Gastroesophageal sphincter (tissue), 4 donors: Measurements from ENCODE around the gene COL25A1. TPM values are rescaled to one million over a fixed set of nuclear protein-coding genes. Genes with fewer than 3 reads are reported as not detected.

Experiments used
- ATAC-seq: fragments of 150-250 bp; one replicate; pipeline ENCODE4 v1.9.1; 2016; ENCODE audit warnings: mild to moderate bottlenecking, moderate library complexity
- H3K27ac ChIP-seq, 4 donors: fragments of 200-600 bp; sonication (generic) in 3 of 4; 1 replicate in 3 of 4; 2 replicates in 1 of 4; pipeline ENCODE4 v1.5.1; 2016 to 2019
- H3K27me3 ChIP-seq: fragments of 200-600 bp; sonication (generic); one replicate; pipeline ENCODE4 v1.5.1; 2019
- H3K36me3 ChIP-seq, 2 donors: fragments of 200-600 bp; sonication (generic); one replicate each; pipeline ENCODE4 v1.5.1; 2019; ENCODE audit warnings: control low read depth in 1 of 2
- H3K4me1 ChIP-seq, 3 donors: fragments of 200-600 bp; sonication (generic); 1 replicate in 2 of 3; 2 replicates in 1 of 3; pipeline ENCODE4 v1.5.1; 2016 to 2019; ENCODE audit warnings: control low read depth in 2 of 3
- H3K4me3 ChIP-seq, 2 donors: fragments of 200-600 bp; sonication (generic); one replicate each; pipeline ENCODE4 v1.5.1; 2019; ENCODE audit warnings: mild to moderate bottlenecking in 1 of 2, moderate library complexity in 1 of 2
- H3K9me3 ChIP-seq, 3 donors: fragments of 200-600 bp; sonication (generic); one replicate each; pipeline ENCODE4 v1.5.1; 2017 to 2019; ENCODE audit warnings: control low read depth in 2 of 3
- EP300 ChIP-seq: sonication (generic); formaldehyde crosslinking; IDR thresholded peaks from one replicate; pipeline ENCODE4 v1.6.1; 2017; ENCODE audit warnings: antibody characterized with exemption, mild to moderate bottlenecking
- POLR2A ChIP-seq, 2 donors: fragments of 450-650 bp; IDR thresholded peaks; one replicate each; pipeline ENCODE4 v1.6.1; 2017; ENCODE audit warnings: antibody characterized with exemption in 2 of 2, mild to moderate bottlenecking in 2 of 2, moderate library complexity in 1 of 2
- POLR2AphosphoS5 ChIP-seq: sonication (generic); formaldehyde crosslinking; IDR thresholded peaks from one replicate; pipeline ENCODE4 v1.6.1; 2017; ENCODE audit warnings: antibody characterized with exemption
- WGBS, 2 donors: methylation state at CpG; one replicate each; pipeline ENCODE4 v1.1.5; 2018; ENCODE audit warnings: low coverage in 1 of 2; 5-methylcytosine and 5-hydroxymethylcytosine counted together
- total RNA-seq, 4 donors: library from RNA; depleted of rRNA; stranded (reverse); fragments of >200 nt; gene quantifications; one replicate each; pipeline ENCODE4 v1.1.0, GENCODE V29; 2016
- TF ChIP-seq, protein P1 (sequence below), 4 experiments: fragments of 200-600 bp in 2 of 4; fragments of 450-650 bp in 2 of 4; sonication (generic) in 1 of 4; IDR thresholded peaks; one replicate each; pipeline ENCODE4 v1.5.1; 2017 to 2019; ENCODE audit warnings: antibody characterized with exemption in 4 of 4, mild to moderate bottlenecking in 2 of 4, moderate library complexity in 2 of 4

COL25A1 gene
- total RNA-seq, result 1 to 10 TPM in 2 of 4 donors, under 1 TPM in 2; 0.40 to 1.8 (median 1.0) TPM

DNA sequence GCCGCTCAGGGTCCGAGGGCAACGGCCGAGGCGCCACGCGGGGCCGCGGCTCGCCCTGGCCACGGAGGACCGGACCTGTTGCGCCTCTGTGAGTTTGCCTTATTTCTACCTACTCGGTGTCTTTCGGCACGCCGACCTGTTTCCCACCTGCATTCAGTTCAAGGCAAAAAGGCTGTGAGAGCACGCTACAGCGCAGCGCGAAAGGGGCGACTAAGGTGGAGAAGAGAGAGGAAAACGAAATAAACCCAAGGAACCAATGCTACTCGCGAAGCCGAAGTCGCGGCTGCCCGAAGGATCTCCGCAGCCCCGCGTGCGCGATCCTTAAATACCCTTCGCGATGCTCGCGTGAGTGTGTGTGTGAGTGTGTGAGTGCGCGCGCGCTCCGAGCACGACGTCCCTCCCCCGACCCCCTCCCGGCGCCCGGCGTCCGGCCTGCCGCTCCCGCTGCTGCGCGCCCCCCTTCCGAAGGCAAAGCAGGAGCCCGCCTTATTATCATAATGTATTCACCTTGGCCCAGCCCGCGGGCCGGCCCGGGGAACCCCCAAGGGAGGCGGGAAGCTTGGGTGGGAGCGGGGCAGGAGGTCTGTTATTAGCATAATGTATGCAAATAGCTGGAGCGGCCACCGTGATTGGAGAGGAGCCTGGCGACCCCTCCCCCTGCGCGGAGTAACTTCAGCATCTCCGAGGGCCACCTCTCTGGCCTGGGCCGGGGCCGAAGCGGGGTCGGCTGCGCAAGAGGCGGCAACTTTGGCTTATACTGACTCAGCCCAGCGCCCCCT lies at the start of gene COL25A1:
Gene COL25A1 (minus strand): TSS at position 298 of the 779 bp plus-strand sequence.
- WGBS, 2 donors, result 0% methylated on average over 2 of the region's 76 CpGs; no CpG with 5 or more reads in 1 of the 2 donors
- Histone ChIP-seq H3K27ac (peak within 1 kb of the TSS in 3 of 4 donors; percentile 12 to 36 (median 34)), H3K9me3 (no peaks in the 10 kb centered on the region), H3K27me3 (peaks cover 55% of the 10 kb centered on the region), H3K4me3 (peak within 1 kb of the TSS; percentile 19 to 60), H3K4me1 (peaks cover 0 to 20% (median 5%) of the 10 kb centered on the region in 3 donors), H3K36me3 (no peaks in the 10 kb centered on the region)
- TF ChIP-seq EP300 (no peak), POLR2A (IDR thresholded peaks at IDR 0.05) (no peak), POLR2AphosphoS5 (no peak)
- TF ChIP-seq, protein P1, sequence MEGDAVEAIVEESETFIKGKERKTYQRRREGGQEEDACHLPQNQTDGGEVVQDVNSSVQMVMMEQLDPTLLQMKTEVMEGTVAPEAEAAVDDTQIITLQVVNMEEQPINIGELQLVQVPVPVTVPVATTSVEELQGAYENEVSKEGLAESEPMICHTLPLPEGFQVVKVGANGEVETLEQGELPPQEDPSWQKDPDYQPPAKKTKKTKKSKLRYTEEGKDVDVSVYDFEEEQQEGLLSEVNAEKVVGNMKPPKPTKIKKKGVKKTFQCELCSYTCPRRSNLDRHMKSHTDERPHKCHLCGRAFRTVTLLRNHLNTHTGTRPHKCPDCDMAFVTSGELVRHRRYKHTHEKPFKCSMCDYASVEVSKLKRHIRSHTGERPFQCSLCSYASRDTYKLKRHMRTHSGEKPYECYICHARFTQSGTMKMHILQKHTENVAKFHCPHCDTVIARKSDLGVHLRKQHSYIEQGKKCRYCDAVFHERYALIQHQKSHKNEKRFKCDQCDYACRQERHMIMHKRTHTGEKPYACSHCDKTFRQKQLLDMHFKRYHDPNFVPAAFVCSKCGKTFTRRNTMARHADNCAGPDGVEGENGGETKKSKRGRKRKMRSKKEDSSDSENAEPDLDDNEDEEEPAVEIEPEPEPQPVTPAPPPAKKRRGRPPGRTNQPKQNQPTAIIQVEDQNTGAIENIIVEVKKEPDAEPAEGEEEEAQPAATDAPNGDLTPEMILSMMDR (IDR thresholded peaks at IDR 0.05), result no peak
- peak; percentile 43 for ATAC-seq

DNA sequence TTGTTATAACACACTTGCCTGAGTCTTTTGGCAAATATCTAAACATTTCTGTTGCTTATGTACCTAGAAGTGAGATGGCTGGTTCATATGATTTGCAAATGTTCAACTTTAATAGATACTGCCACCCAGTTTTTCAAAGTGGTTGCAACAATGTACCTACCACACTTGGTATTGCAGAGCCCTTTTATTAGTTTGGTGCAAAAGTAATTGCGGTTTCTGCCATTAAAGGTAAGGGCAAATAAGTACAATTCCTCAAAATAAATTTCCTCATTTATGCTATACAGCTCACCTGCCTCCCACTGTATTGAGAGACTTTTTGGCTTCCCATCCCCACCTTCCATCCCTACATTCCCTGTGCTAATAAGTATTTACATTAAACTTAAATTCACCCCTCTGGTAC lies 47.7 kb upstream of the COL25A1 start:
- Histone ChIP-seq H3K9me3 (peaks cover 0 to 29% (median 0%) of the 10 kb centered on the region in 3 donors), H3K27me3 (no peaks in the 10 kb centered on the region), H3K36me3 (no peaks in the 10 kb centered on the region), H3K27ac (no peak overlapping the region), H3K4me3 (no peak overlapping the region), H3K4me1 (no peaks in the 10 kb centered on the region)
- no peak for ATAC-seq
- WGBS, 2 donors, result 90 to 100% methylated on average over 1 of the region's 1 CpG
- TF ChIP-seq POLR2AphosphoS5, result no peak
- TF ChIP-seq POLR2A (IDR thresholded peaks at IDR 0.05), result no peak
- TF ChIP-seq, protein P1 (IDR thresholded peaks at IDR 0.05), result no peak
- TF ChIP-seq EP300, result no peak

DNA sequence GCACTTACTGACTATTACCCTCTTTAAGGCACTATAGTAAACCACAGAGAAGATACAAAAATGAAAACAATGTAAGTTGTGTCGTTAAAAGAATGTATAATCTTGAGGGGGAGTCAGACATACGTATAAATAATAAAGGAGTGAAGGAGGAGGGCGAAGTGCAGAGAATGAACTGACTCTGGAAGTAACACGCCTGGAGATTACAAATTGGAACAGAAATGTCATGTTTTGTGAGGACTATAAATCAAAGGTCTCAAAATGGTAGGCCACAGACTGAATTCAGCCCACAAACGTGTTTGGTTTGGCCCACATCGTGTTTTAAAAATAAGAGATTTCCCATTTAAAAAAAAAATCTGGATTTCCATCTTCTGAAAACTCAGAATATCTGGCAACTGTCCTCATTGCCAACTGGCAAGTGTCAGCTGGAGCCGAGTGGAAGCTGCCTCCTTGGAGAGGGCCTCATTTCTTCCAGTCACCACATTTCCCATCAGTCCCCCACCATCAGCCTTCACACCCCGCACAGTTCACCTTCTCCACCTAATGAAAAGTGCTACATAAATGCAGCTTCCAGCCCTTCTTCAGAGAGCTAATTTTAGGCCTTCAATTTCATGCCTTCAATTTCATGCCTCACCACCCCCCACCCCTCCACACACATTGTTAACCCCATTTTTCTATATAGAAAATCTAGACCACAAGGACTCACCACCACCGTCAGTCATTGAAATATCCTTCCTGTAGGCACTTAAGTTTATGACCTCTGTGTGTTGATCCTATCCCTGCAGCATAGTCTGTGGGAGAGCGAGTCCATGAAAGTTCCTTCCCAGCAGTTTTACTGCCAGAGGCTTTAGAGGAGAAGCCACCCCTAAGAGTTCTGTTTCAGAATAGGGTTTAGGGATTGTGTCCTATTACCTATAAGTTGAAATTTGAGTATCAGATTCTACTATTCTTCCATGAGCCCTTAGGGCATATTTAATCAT lies 32.0 kb upstream of the COL25A1 start:
- TF ChIP-seq POLR2AphosphoS5 (no peak), EP300 (no peak), POLR2A (IDR thresholded peaks at IDR 0.05) (no peak)
- TF ChIP-seq, protein P1 (IDR thresholded peaks at IDR 0.05), result no peak
- Histone ChIP-seq H3K27ac (no peak overlapping the region), H3K4me3 (no peak overlapping the region), H3K4me1 (no peaks in the 10 kb centered on the region), H3K27me3 (no peaks in the 10 kb centered on the region), H3K36me3 (no peaks in the 10 kb centered on the region), H3K9me3 (peaks cover 0 to 2% (median 0%) of the 10 kb centered on the region in 3 donors)
- no peak for ATAC-seq
- WGBS, 2 donors, result 64 to 65% methylated on average over 10 of the region's 10 CpGs

DNA sequence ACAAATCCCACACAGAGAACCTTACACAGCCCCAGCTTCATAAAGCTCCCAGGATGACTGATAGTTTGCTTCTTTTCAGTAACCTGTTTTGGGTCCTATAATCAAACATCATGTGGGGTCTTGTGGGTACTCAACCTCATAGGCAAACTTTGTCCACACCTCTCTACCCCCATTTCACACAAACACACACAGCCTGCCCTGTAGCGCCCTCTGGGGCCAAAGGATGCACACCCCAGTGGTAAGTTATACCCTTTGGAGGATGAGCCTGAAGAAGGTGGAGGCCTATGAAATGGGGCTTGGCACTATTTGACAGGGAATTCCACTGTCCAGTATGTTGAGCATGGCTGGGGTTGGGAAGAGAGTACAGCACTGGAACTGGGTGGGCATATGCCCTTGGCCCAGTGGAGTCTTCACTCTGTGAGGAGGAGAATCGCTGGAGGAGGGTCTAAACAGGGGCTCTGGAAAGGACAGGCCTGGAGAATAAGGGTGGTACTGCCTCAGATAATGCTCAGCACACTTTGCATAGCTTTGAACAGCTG lies 30.5 kb upstream of the COL25A1 start:
- no peak overlapping the region for H3K27ac ChIP-seq
- H3K4me3 ChIP-seq, result no peak overlapping the region
- H3K36me3 ChIP-seq, result no peaks in the 10 kb centered on the region
- no peaks in the 10 kb centered on the region for H3K27me3 ChIP-seq
- no peaks in the 10 kb centered on the region for H3K4me1 ChIP-seq
- WGBS, 2 donors, result 57 to 100% methylated on average over 1 of the region's 2 CpGs
- TF ChIP-seq, protein P1 (IDR thresholded peaks at IDR 0.05), result no peak
- TF ChIP-seq POLR2AphosphoS5 (no peak), POLR2A (IDR thresholded peaks at IDR 0.05) (no peak), EP300 (no peak)
- ATAC-seq, result peak; percentile 19
- H3K9me3 ChIP-seq, result no peaks in the 10 kb centered on the region
